Panc1 (cell line): Measurements from ENCODE around the gene GSK3B. TPM values are rescaled to one million over a fixed set of nuclear protein-coding genes. Genes with fewer than 3 reads are reported as not detected.

Experiments
- ATAC-seq: fragments of 200-7000 bp; cut with Tn5 transposase; 2 replicates; pipeline ENCODE4 v1.9.1; 2020; ENCODE audit warnings: mild to moderate bottlenecking, moderate library complexity
- BruUV-seq: library from RNA; stranded (reverse); fragments of 400-500 nt; replicated peaks from 2 replicates; lab custom pipeline; 2021; lab: Mats Ljungman, UMichigan
- CTCF ChIA-PET: fragments of 300-600 bp; sonication (Branson Sonifier 250); formaldehyde crosslinking; loops from one replicate; lab custom pipeline; 2022; ENCODE audit warnings: antibody characterized with exemption; lab: Charles Lee
- POLR2A ChIA-PET: fragments of 300-600 bp; sonication (Branson Sonifier 250); formaldehyde crosslinking; loops from one replicate; lab custom pipeline; 2022; ENCODE audit warnings: antibody characterized with exemption; lab: Charles Lee
- DNase-seq: peaks from one replicate; pipeline ENCODE4 v3.0.0-alpha.2; 2010; ENCODE audit warnings: low read depth, low spot score
- H3K27ac ChIP-seq: 2 replicates; pipeline ENCODE4 v1.5.1; 2011; ENCODE audit warnings: mild to moderate bottlenecking, low read length, inconsistent platforms
- H3K27me3 ChIP-seq: fragments of 200-500 bp; sonication (Bioruptor generic); 2 replicates; pipeline ENCODE4 v1.6.0; 2014; ENCODE audit warnings: low read length, inconsistent platforms; ENCODE audit not compliant: control insufficient read depth, insufficient read depth
- H3K36me3 ChIP-seq: fragments of 200-500 bp; sonication (Bioruptor generic); 2 replicates; pipeline ENCODE4 v1.5.1; 2014; ENCODE audit warnings: inconsistent platforms, mild to moderate bottlenecking, low read length, moderate library complexity; ENCODE audit not compliant: control insufficient read depth, insufficient read depth
- H3K4me1 ChIP-seq: 2 replicates; pipeline ENCODE4 v1.5.1; 2011; ENCODE audit warnings: inconsistent platforms, mild to moderate bottlenecking, low read length, moderate library complexity; ENCODE audit not compliant: control insufficient read depth, insufficient read depth
- H3K4me3 ChIP-seq, 2 experiments: 2 replicates each; pipeline ENCODE4 v1.5.1; 2011 to 2012; ENCODE audit warnings: low read depth in 2 of 2, low read length in 2 of 2, mild to moderate bottlenecking in 2 of 2, inconsistent platforms in 1 of 2, moderate library complexity in 1 of 2
- H3K9me3 ChIP-seq: fragments of 200-500 bp; sonication (Bioruptor generic); 2 replicates; pipeline ENCODE4 v1.5.1; 2014; ENCODE audit warnings: low read depth, mild to moderate bottlenecking, inconsistent platforms, low read length, moderate library complexity; ENCODE audit not compliant: control insufficient read depth, insufficient read depth
- CTCF ChIP-seq: fragments of 450-650 bp; IDR thresholded peaks from 2 replicates; pipeline ENCODE4 v1.5.1; 2017; ENCODE audit warnings: mild to moderate bottlenecking
- POLR2AphosphoS5 ChIP-seq: IDR thresholded peaks from 2 replicates; pipeline ENCODE4 v1.6.1; 2012; ENCODE audit warnings: mild to moderate bottlenecking, low read depth, low read length, moderate library complexity
- REST ChIP-seq, 2 experiments: IDR thresholded peaks; 2 replicates each; pipeline ENCODE4 v1.6.1; 2011 to 2012; ENCODE audit warnings: low read depth in 2 of 2, control low read depth in 1 of 2, low read length in 1 of 2, mild to moderate bottlenecking in 1 of 2, moderate library complexity in 1 of 2; ENCODE audit not compliant: insufficient read depth in 1 of 2
- SIN3A ChIP-seq: IDR thresholded peaks from 2 replicates; pipeline ENCODE4 v1.6.1; 2012; ENCODE audit warnings: low read depth, mild to moderate bottlenecking, low read length, moderate library complexity, borderline replicate concordance; ENCODE audit not compliant: insufficient read depth
- TCF7L2 ChIP-seq: IDR thresholded peaks from 2 replicates; pipeline ENCODE4 v1.6.1; 2011; ENCODE audit warnings: mild to moderate bottlenecking, low read depth, low read length, inconsistent platforms
- in situ Hi-C: cut with HindIII; loops from 2 replicates; pipeline ENCODE4 v1.10.0; 2016; ENCODE audit warnings: low sequenced_read_pairs, low pct_unique_long_range_greater_than_20kb
- intact Hi-C: fragments of 100-400 bp; cut with micrococcal nuclease; formaldehyde crosslinking; loops from one replicate; pipeline ENCODE4 v1.10.0; 2022; ENCODE audit not compliant: unreplicated experiment
- total RNA-seq: library from RNA; stranded (reverse); gene quantifications from one replicate; pipeline ENCODE4 v1.2.1, GENCODE V29; 2021; ENCODE audit not compliant: unreplicated experiment

GSK3B gene
- total RNA-seq, 1 experiment from 2014 or later = 35.3 TPM

GRCh38 chr3:120129051-120129450 is 34.8 kb upstream of the GSK3B start:
- Histone ChIP-seq H3K36me3 (no peaks in the 10 kb centered on the region), H3K27me3 (no peaks in the 10 kb centered on the region), H3K9me3 (no peaks in the 10 kb centered on the region), H3K4me3 (no peak overlapping the region), H3K4me1 (no peaks in the 10 kb centered on the region), H3K27ac (no peak overlapping the region)
- ChIA-PET CTCF (no interaction called here), POLR2A (no interaction called here)
- intact Hi-C loops (no loop called here), in situ Hi-C loops (no loop called here)
- DNase-seq = no peak
- no TSS peak for BruUV-seq
- no peak for ATAC-seq
- TF ChIP-seq CTCF (no peak), REST (IDR thresholded peaks at IDR 0.05; ENCODE audit: insufficient read depth in 1 of 2, low read depth in 2 of 2, low read length in 1 of 2) (no peak), SIN3A (no peak), POLR2AphosphoS5 (no peak), TCF7L2 (no peak)

- in situ Hi-C loops (no loop called here), intact Hi-C loops (no loop called here)
- Histone ChIP-seq H3K27ac (no peak overlapping the region), H3K36me3 (no peaks in the 10 kb centered on the region), H3K4me3 (no peak overlapping the region), H3K27me3 (no peaks in the 10 kb centered on the region), H3K4me1 (no peaks in the 10 kb centered on the region), H3K9me3 (no peaks in the 10 kb centered on the region)
- ChIA-PET POLR2A (no interaction called here), CTCF (no interaction called here)
- no peak for ATAC-seq
- DNase-seq = no peak
- TF ChIP-seq CTCF (no peak), REST (IDR thresholded peaks at IDR 0.05; ENCODE audit: insufficient read depth in 1 of 2, low read depth in 2 of 2, low read length in 1 of 2) (no peak), SIN3A (no peak), TCF7L2 (no peak), POLR2AphosphoS5 (no peak)
- no TSS peak for BruUV-seq
Measured at GRCh38 chr3:120125992-120126391, 31.7 kb upstream of the GSK3B start.
